WTC11 (cell line): ENCODE measurements around the gene SPI1. TPM values are rescaled to one million over a fixed set of nuclear protein-coding genes. Genes with fewer than 3 reads are reported as not detected.
A peak's percentile ranks its signal among the peaks of the same experiment; 100 is the strongest.

Source experiments
- ATAC-seq: fragments of 200-7000 bp; cut with Tn5 transposase; 2 replicates; pipeline ENCODE4 v1.10.0; 2021; ENCODE audit warnings: mild to moderate bottlenecking, moderate library complexity
- CTCF ChIA-PET: fragments of 300-600 bp; sonication (Branson Sonifier 250); formaldehyde crosslinking; loops from one replicate; lab custom pipeline; 2021; ENCODE audit warnings: antibody characterized with exemption; lab: Charles Lee
- POLR2A ChIA-PET: fragments of 350-600 bp; sonication (Branson Sonifier 250); formaldehyde crosslinking; loops from one replicate; lab custom pipeline; 2021; ENCODE audit warnings: antibody characterized with exemption; lab: Charles Lee
- DNase-seq: peaks from one replicate; pipeline ENCODE4 v3.0.0; 2021; ENCODE audit warnings: low spot score
- H3K27ac Mint-ChIP-seq: 2 replicates; pipeline ENCODE4 v1.8.0; 2021; ENCODE audit warnings: mixed read lengths
- H3K27me3 Mint-ChIP-seq: 2 replicates; pipeline ENCODE4 v1.8.0; 2021; ENCODE audit warnings: low read depth, mild to moderate bottlenecking, moderate library complexity, mixed read lengths
- H3K36me3 Mint-ChIP-seq: 2 replicates; pipeline ENCODE4 v1.8.0; 2021; ENCODE audit warnings: mixed read lengths
- H3K4me1 Mint-ChIP-seq: 2 replicates; pipeline ENCODE4 v1.8.0; 2022; ENCODE audit warnings: mixed read lengths
- H3K4me3 Mint-ChIP-seq: 2 replicates; pipeline ENCODE4 v1.8.0; 2021; ENCODE audit warnings: mild to moderate bottlenecking, moderate library complexity, mixed read lengths
- H3K9me3 Mint-ChIP-seq: 2 replicates; pipeline ENCODE4 v1.8.0; 2021; ENCODE audit warnings: mixed read lengths
- ATF2 ChIP-seq: sonication (generic); formaldehyde crosslinking; IDR thresholded peaks from 2 replicates; pipeline ENCODE4 v1.8.1; 2022; ENCODE audit warnings: low read depth, missing genetic modification reagents, borderline replicate concordance
- CREB1 ChIP-seq: sonication (generic); formaldehyde crosslinking; IDR thresholded peaks from 2 replicates; pipeline ENCODE4 v1.8.0; 2023; ENCODE audit warnings: mild to moderate bottlenecking, missing genetic modification reagents
- CREM ChIP-seq: sonication (generic); formaldehyde crosslinking; IDR thresholded peaks from 2 replicates; pipeline ENCODE4 v1.8.1; 2022; ENCODE audit warnings: mild to moderate bottlenecking, missing genetic modification reagents, moderate library complexity
- EMX1 ChIP-seq: fragments of 250-450 bp; sonication (Bioruptor Pico); IDR thresholded peaks from 2 replicates; pipeline ENCODE4 v1.8.0; 2021; ENCODE audit warnings: mild to moderate bottlenecking
- ETV6 ChIP-seq: sonication (generic); formaldehyde crosslinking; IDR thresholded peaks from 2 replicates; pipeline ENCODE4 v1.8.1; 2022; ENCODE audit warnings: mild to moderate bottlenecking, missing genetic modification reagents
- FOXP4 ChIP-seq: sonication (generic); formaldehyde crosslinking; IDR thresholded peaks from 2 replicates; pipeline ENCODE4 v1.8.0; 2022; ENCODE audit warnings: mild to moderate bottlenecking, missing genetic modification reagents
- GRHL2 ChIP-seq: fragments of 250-450 bp; sonication (Bioruptor Pico); IDR thresholded peaks from 2 replicates; pipeline ENCODE4 v1.8.0; 2022; ENCODE audit warnings: mild to moderate bottlenecking, moderate library complexity; ENCODE audit not compliant: insufficient replicate concordance, severe bottlenecking
- IRF1 ChIP-seq: sonication (generic); formaldehyde crosslinking; IDR thresholded peaks from 2 replicates; pipeline ENCODE4 v1.8.0; 2023; ENCODE audit warnings: missing genetic modification reagents
- MAX ChIP-seq: sonication (generic); formaldehyde crosslinking; IDR thresholded peaks from 2 replicates; pipeline ENCODE4 v1.8.0; 2022; ENCODE audit warnings: mild to moderate bottlenecking, missing genetic modification reagents
- NFYB ChIP-seq: sonication (generic); formaldehyde crosslinking; conservative IDR thresholded peaks from 2 replicates; pipeline ENCODE4 v1.8.0; 2022; ENCODE audit warnings: low read depth, missing genetic modification reagents
- OVOL2 ChIP-seq: fragments of 250-450 bp; sonication (Bioruptor Pico); IDR thresholded peaks from 2 replicates; pipeline ENCODE4 v1.9.0; 2021; ENCODE audit warnings: mild to moderate bottlenecking, borderline replicate concordance
- TEAD4 ChIP-seq: sonication (generic); formaldehyde crosslinking; IDR thresholded peaks from 2 replicates; pipeline ENCODE4 v1.8.0; 2022; ENCODE audit warnings: mild to moderate bottlenecking, missing genetic modification reagents
- ZNF281 ChIP-seq: sonication (generic); formaldehyde crosslinking; IDR thresholded peaks from 2 replicates; pipeline ENCODE4 v1.8.0; 2023; ENCODE audit warnings: mild to moderate bottlenecking, missing genetic modification reagents
- ZNF416 ChIP-seq: fragments of 250-450 bp; sonication (Bioruptor Pico); IDR thresholded peaks from 2 replicates; pipeline ENCODE4 v1.9.0; 2021; ENCODE audit warnings: mild to moderate bottlenecking, inconsistent platforms
- ZNF423 ChIP-seq: fragments of 250-450 bp; sonication (Bioruptor Pico); IDR thresholded peaks from 2 replicates; pipeline ENCODE4 v2.1.2; 2022; ENCODE audit warnings: mild to moderate bottlenecking, moderate library complexity
- ZNF512 ChIP-seq: sonication (generic); formaldehyde crosslinking; IDR thresholded peaks from 2 replicates; pipeline ENCODE4 v1.8.1; 2022; ENCODE audit warnings: missing genetic modification reagents, borderline replicate concordance
- total RNA-seq: library from RNA; stranded (reverse); gene quantifications from 3 replicates; pipeline ENCODE4 v1.2.3, GENCODE V29; 2021
- TF ChIP-seq, protein P1 (sequence below): fragments of 250-450 bp; sonication (Bioruptor Pico); IDR thresholded peaks from 2 replicates; pipeline ENCODE4 v2.1.2; 2022; ENCODE audit warnings: mild to moderate bottlenecking, moderate library complexity
- TF ChIP-seq, protein P2 (sequence below): fragments of 250-450 bp; sonication (Bioruptor Pico); IDR thresholded peaks from 2 replicates; pipeline ENCODE4 v1.9.0; 2021; ENCODE audit warnings: moderate library complexity, mild to moderate bottlenecking, inconsistent platforms, borderline replicate concordance
- TF ChIP-seq, protein P3 (sequence below): sonication (generic); formaldehyde crosslinking; IDR thresholded peaks from 2 replicates; pipeline ENCODE4 v1.8.1; 2022; ENCODE audit warnings: mild to moderate bottlenecking, moderate library complexity, missing genetic modification reagents

Gene SPI1
- total RNA-seq, 1 experiment from 2014 or later, result 0.59 TPM

GRCh38 chr11:47328449-47329390 lies 49.6 kb downstream of the SPI1 start:
- no peak for ATAC-seq
- Mint-ChIP-seq H3K9me3 (no peaks in the 10 kb centered on the region), H3K4me3 (no peak overlapping the region), H3K27me3 (no peaks in the 10 kb centered on the region), H3K4me1 (no peaks in the 10 kb centered on the region), H3K27ac (0 out of 2 replicates have a peak overlapping the region, but pooled peaks have one; percentile 3), H3K36me3 (peaks cover 13% of the 10 kb centered on the region)
- ChIA-PET POLR2A (no interaction called here), CTCF (interaction anchor here (1.2 kb wide), 1 partner anchor 26 kb away, joined by 3 read pairs; no protein-coding TSS in a partner anchor)
- TF ChIP-seq ZNF281 (CRISPR knock-in tag), result no peak
- no peak for TF ChIP-seq MAX
- no peak for TF ChIP-seq ETV6 (CRISPR knock-in tag)
- TF ChIP-seq, protein P1, sequence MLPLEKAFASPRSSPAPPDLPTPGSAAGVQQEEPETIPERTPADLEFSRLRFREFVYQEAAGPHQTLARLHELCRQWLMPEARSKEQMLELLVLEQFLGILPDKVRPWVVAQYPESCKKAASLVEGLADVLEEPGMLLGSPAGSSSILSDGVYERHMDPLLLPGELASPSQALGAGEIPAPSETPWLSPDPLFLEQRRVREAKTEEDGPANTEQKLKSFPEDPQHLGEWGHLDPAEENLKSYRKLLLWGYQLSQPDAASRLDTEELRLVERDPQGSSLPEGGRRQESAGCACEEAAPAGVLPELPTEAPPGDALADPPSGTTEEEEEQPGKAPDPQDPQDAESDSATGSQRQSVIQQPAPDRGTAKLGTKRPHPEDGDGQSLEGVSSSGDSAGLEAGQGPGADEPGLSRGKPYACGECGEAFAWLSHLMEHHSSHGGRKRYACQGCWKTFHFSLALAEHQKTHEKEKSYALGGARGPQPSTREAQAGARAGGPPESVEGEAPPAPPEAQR, result no peak
- no peak for TF ChIP-seq TEAD4
- no peak for TF ChIP-seq ZNF416 (CRISPR knock-in tag)
- TF ChIP-seq CREM (CRISPR knock-in tag), result no peak
- TF ChIP-seq FOXP4 (CRISPR knock-in tag), result no peak
- TF ChIP-seq EMX1 (CRISPR knock-in tag), result no peak
- DNase-seq, result no peak

DNA sequence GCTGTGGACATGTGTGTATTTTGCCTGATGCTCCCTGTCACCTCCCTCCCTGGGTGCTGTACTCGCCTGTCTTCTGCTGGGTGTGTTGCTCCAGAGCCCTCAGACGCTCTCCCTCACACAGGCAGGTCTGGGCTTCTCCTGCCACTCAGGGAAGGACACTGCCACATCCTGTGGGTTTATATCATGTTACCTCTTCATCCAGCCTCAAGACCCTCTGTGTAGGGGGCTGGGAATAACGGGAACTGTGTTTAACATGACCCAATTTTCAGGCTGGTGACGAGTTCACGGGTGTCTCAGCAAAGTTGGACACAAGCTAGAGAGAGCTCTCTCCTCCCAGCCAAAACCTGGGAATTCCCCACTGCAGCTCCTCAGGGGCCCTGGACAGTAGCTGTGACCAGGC lies 50.4 kb downstream of the SPI1 start:
- ChIA-PET CTCF (interaction anchor here (1.2 to 1.4 kb wide), 2 partner anchors 27 to 68 kb away, joined by 3 to 5 read pairs; no protein-coding TSS in a partner anchor), POLR2A (no interaction called here)
- no peaks in the 10 kb centered on the region for H3K9me3 Mint-ChIP-seq
- TF ChIP-seq NFYB (CRISPR knock-in tag) (no peak), CREB1 (CRISPR knock-in tag) (no peak), OVOL2 (CRISPR knock-in tag) (no peak), ZNF423 (CRISPR knock-in tag) (no peak), IRF1 (CRISPR knock-in tag) (no peak), ATF2 (CRISPR knock-in tag) (no peak), ZNF512 (CRISPR knock-in tag) (no peak), GRHL2 (CRISPR knock-in tag) (no peak)
- TF ChIP-seq, protein P2, sequence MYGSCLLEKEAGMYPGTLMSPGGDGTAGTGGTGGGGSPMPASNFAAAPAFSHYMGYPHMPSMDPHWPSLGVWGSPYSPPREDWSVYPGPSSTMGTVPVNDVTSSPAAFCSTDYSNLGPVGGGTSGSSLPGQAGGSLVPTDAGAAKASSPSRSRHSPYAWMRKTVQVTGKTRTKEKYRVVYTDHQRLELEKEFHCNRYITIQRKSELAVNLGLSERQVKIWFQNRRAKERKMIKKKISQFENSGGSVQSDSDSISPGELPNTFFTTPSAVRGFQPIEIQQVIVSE (CRISPR knock-in tag), result no peak
- TF ChIP-seq, protein P1, result no peak
- TF ChIP-seq, protein P3, sequence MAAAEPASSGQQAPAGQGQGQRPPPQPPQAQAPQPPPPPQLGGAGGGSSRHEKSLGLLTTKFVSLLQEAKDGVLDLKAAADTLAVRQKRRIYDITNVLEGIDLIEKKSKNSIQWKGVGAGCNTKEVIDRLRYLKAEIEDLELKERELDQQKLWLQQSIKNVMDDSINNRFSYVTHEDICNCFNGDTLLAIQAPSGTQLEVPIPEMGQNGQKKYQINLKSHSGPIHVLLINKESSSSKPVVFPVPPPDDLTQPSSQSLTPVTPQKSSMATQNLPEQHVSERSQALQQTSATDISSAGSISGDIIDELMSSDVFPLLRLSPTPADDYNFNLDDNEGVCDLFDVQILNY (CRISPR knock-in tag), result no peak

More for the DNA sequence above, 50.4 kb downstream of the SPI1 start:
- Mint-ChIP-seq H3K27me3 (no peaks in the 10 kb centered on the region), H3K4me3 (no peak overlapping the region), H3K4me1 (no peaks in the 10 kb centered on the region), H3K27ac (0 out of 2 replicates have a peak overlapping the region, but pooled peaks have one; percentile 76), H3K36me3 (peaks cover 17% of the 10 kb centered on the region)
- no peak for ATAC-seq
- DNase-seq, result no peak
